Sigmoid colon (tissue), 7 donors: Measurements from ENCODE around the gene DGCR2. TPM values are rescaled to one million over a fixed set of nuclear protein-coding genes. Genes with fewer than 3 reads are reported as not detected.

ENCODE experiments used
- DNase-seq: peaks from one replicate; pipeline ENCODE4 v3.0.0-alpha.2; 2019
- H3K27ac ChIP-seq, 4 donors: fragments of 200-600 bp; sonication (generic); one replicate each; pipeline ENCODE4 v1.5.1; 2016 to 2019; ENCODE audit warnings: mild to moderate bottlenecking in 1 of 4
- H3K27me3 ChIP-seq, 3 donors: fragments of 200-600 bp; sonication (generic); one replicate each; pipeline ENCODE4 v1.5.1; 2019; ENCODE audit warnings: mild to moderate bottlenecking in 1 of 3
- H3K36me3 ChIP-seq, 4 donors: fragments of 200-600 bp; sonication (generic); one replicate each; pipeline ENCODE4 v1.5.1; 2016 to 2019
- H3K4me1 ChIP-seq, 4 donors: fragments of 200-600 bp; sonication (generic); one replicate each; pipeline ENCODE4 v1.5.1; 2017 to 2019
- H3K4me3 ChIP-seq, 4 donors: fragments of 200-600 bp; sonication (generic); one replicate each; pipeline ENCODE4 v1.5.1; 2017 to 2019; ENCODE audit warnings: mild to moderate bottlenecking in 2 of 4, moderate library complexity in 1 of 4
- H3K9me3 ChIP-seq, 4 donors: fragments of 200-600 bp in 3 of 4; sonication (generic) in 3 of 4; one replicate each; pipeline versions ENCODE4 v1.5.1 to v1.6.1; 2013 to 2019
- EP300 ChIP-seq, 4 donors: sonication (generic); formaldehyde crosslinking; IDR thresholded peaks; one replicate each; pipeline ENCODE4 v1.6.1; 2017; ENCODE audit warnings: antibody characterized with exemption in 4 of 4
- POLR2A ChIP-seq, 2 donors: fragments of 450-650 bp; IDR thresholded peaks; one replicate each; pipeline ENCODE4 v1.6.1; 2016; ENCODE audit warnings: antibody characterized with exemption in 2 of 2, mild to moderate bottlenecking in 2 of 2, moderate library complexity in 2 of 2
- POLR2AphosphoS5 ChIP-seq, 4 donors: sonication (generic); formaldehyde crosslinking; IDR thresholded peaks; one replicate each; pipeline ENCODE4 v1.6.1; 2017; ENCODE audit warnings: antibody characterized with exemption in 4 of 4
- WGBS, 2 donors: extraction: QIAGEN DNeasy Blood & Tissue Kit; methylation state at CpG; one replicate each; pipeline ENCODE4 v1.1.7; 2013; 5-methylcytosine and 5-hydroxymethylcytosine counted together
- intact Hi-C: fragments of 100-400 bp; cut with DNase I; formaldehyde crosslinking; loops from one replicate; pipeline ENCODE4 v1.15.1; 2023
- polyA plus RNA-seq, 3 donors: library from polyadenylated mRNA; stranded (reverse); fragments of 200-250 nt; gene quantifications; one replicate each; pipeline ENCODE4 v1.2.3, GENCODE V29; 2013
- total RNA-seq, 4 donors: library from RNA; depleted of rRNA; stranded (reverse); fragments of >200 nt; gene quantifications; one replicate each; pipeline ENCODE4 v1.1.0, GENCODE V29; 2016
- TF ChIP-seq, protein P1 (sequence below), 4 experiments: fragments of 450-650 bp in 3 of 4; fragments of 200-600 bp in 1 of 4; IDR thresholded peaks; one replicate each; pipeline ENCODE4 v1.5.1; 2016 to 2019; ENCODE audit warnings: antibody characterized with exemption in 4 of 4, mild to moderate bottlenecking in 3 of 4, moderate library complexity in 2 of 4
- donor health status: healthy with polysubstance abuse.
- donor health status: Bipolar disorder and iron deficiency.
- donor health status: healthy.

The DGCR2 gene
- total and polyA plus RNA-seq, 7 donors = 7.2 to 68.7 (median 31.5) TPM

DNA sequence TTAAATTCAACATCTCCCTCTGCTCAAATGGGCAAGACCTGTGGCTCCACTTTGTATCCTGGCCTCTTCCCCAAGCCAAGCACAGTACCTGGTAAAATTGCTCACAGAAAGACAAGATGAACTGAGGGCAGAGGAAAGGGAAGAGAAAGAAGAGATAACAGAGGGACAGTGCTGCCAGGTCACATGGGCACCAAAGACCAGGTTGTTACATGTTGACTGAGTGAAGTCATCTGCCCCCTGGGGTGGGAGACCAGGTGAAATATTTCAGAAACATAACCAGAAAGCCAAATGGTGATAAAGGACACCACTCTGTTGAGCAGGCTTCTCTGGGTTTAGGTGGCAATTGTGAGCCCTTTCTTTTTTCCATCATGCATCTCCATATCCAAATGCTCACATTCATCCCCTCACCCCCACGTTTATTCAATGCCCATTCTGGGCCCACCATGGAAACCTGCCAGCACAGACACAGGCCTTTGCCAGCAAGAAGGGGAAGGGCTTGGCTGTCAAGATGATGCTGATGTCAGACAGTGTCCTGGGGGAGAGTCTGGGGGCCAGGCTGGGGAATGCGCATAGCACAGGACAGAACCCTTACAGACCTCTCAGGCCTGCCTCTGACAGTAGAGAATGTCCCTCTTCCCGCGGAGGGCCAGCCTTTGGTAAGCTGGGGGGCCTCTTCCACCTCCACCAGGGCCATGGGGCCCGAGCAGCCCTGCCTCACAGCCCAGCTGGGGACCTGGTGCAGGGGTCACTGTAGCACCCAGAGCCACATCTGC lies 51.6 kb downstream of the DGCR2 start:
- H3K4me3 ChIP-seq = no peak overlapping the region
- DNase-seq = peak; percentile 51
- H3K36me3 ChIP-seq = peaks cover 0 to 44% (median 5%) of the 10 kb centered on the region in 4 donors
- WGBS, 2 donors = 85 to 89% methylated on average over 5 of the region's 5 CpGs
- H3K4me1 ChIP-seq = peaks cover 0 to 15% (median 5%) of the 10 kb centered on the region in 4 donors
- no peak overlapping the region for H3K27ac ChIP-seq
- H3K27me3 ChIP-seq = no peaks in the 10 kb centered on the region
- no peak for TF ChIP-seq POLR2A (IDR thresholded peaks at IDR 0.05)
- TF ChIP-seq, protein P1, sequence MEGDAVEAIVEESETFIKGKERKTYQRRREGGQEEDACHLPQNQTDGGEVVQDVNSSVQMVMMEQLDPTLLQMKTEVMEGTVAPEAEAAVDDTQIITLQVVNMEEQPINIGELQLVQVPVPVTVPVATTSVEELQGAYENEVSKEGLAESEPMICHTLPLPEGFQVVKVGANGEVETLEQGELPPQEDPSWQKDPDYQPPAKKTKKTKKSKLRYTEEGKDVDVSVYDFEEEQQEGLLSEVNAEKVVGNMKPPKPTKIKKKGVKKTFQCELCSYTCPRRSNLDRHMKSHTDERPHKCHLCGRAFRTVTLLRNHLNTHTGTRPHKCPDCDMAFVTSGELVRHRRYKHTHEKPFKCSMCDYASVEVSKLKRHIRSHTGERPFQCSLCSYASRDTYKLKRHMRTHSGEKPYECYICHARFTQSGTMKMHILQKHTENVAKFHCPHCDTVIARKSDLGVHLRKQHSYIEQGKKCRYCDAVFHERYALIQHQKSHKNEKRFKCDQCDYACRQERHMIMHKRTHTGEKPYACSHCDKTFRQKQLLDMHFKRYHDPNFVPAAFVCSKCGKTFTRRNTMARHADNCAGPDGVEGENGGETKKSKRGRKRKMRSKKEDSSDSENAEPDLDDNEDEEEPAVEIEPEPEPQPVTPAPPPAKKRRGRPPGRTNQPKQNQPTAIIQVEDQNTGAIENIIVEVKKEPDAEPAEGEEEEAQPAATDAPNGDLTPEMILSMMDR (IDR thresholded peaks at IDR 0.05) = no peak
- no peak for TF ChIP-seq EP300 (IDR thresholded peaks at IDR 0.05)
- H3K9me3 ChIP-seq = no peaks in the 10 kb centered on the region
- intact Hi-C loops = no loop called here

DNA sequence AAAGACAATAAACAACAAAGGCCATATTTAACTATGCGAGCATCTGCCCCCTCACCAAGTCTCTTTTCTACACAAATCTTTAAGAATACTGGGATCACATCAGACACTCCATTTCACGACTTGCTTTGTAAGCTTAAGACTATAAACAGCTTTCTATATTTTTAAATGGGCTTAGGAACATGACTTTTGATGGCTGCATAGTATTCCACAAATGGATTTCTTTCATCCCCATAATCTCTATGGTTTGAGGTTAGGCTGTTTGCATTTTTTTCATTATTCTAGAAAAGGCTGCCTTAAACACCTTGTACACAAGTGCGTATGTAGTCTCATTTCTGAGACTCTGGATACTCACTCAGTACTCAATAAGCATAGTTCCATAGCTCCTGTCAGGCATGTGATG lies 52.8 kb downstream of the DGCR2 start:
- WGBS, 2 donors = 97 to 98% methylated on average over 3 of the region's 3 CpGs
- Histone ChIP-seq H3K4me1 (peaks cover 0 to 15% (median 5%) of the 10 kb centered on the region in 4 donors), H3K36me3 (peaks cover 4 to 55% (median 13%) of the 10 kb centered on the region in 4 donors), H3K27ac (no peak overlapping the region), H3K9me3 (no peaks in the 10 kb centered on the region), H3K27me3 (no peaks in the 10 kb centered on the region), H3K4me3 (no peak overlapping the region)
- TF ChIP-seq POLR2AphosphoS5 (IDR thresholded peaks at IDR 0.05) (no peak), EP300 (IDR thresholded peaks at IDR 0.05) (no peak), POLR2A (IDR thresholded peaks at IDR 0.05) (no peak)
- TF ChIP-seq, protein P1 (IDR thresholded peaks at IDR 0.05) = no peak
- intact Hi-C loops = no loop called here
- DNase-seq = no peak

DNA sequence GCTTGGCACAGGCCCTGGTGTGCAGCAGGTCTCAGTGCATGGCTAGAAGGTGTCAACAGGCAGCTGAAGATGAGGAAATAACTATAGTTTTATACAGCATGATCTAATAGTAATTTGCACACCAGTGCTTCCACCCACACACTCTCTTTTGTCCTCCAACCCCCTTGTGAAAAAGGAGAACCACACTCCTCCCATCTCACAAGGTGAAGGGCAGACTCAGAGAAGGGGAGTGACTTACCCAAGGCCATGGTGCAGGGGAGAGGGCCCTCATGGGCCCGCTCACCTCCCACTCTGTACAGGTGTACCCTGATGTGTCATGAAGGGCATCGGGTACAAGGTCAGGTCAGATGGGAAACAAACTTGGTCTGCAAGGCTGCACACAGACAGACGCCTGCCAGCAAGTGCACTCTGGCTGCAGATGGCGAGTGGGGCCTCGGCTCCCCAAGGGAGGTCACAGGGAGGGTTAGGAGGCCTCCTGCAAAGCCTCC lies 53.4 kb downstream of the DGCR2 start:
- H3K27ac ChIP-seq = no peak overlapping the region
- H3K4me3 ChIP-seq = no peak overlapping the region
- H3K9me3 ChIP-seq = no peaks in the 10 kb centered on the region
- WGBS, 2 donors = 74 to 95% methylated on average over 5 of the region's 5 CpGs
- peak; percentile 30 for DNase-seq
- H3K4me1 ChIP-seq = peaks cover 0 to 15% (median 5%) of the 10 kb centered on the region in 4 donors
- peaks cover 10 to 61% (median 20%) of the 10 kb centered on the region in 4 donors for H3K36me3 ChIP-seq
- TF ChIP-seq EP300 (IDR thresholded peaks at IDR 0.05) (no peak), POLR2AphosphoS5 (IDR thresholded peaks at IDR 0.05) (no peak), POLR2A (IDR thresholded peaks at IDR 0.05) (no peak)
- TF ChIP-seq, protein P1 (IDR thresholded peaks at IDR 0.05) = no peak
- H3K27me3 ChIP-seq = no peaks in the 10 kb centered on the region
- intact Hi-C loops = no loop called here

DNA sequence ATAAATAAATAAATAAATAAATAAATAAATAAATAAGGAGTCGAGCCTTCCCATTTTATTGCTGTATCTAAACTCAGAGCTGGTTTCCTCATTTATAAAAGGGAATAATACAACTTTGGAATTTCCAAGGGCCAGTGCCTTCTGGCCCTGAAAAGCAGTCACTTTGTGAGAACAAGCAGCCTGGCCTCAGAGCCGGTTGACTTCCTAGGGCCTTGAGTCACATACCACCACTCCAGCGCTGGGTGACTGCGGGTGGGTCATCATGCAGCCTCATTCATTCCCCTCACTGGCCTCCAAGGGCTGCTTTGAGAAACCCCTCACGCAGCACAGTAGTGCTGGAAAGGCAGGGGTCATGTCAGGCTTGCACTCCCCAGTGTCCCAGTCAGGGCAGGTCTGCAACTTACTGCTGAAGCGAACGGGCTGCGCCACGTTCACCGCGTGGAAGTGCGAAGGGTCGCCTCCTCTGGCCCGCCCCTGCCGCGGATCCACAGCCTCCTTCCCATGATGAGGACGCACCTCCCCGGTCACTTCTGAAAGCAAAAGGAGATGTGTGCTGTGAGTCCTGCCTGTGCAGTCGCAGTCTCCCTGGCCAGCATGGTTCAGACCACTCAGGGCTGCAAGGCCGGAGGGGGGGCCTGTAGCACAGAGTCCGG lies 54.4 kb downstream of the DGCR2 start:
- Histone ChIP-seq H3K4me3 (no peak overlapping the region), H3K27ac (no peak overlapping the region), H3K4me1 (peaks cover 0 to 8% (median 2%) of the 10 kb centered on the region in 4 donors), H3K36me3 (peaks cover 14 to 71% (median 24%) of the 10 kb centered on the region in 4 donors), H3K9me3 (no peaks in the 10 kb centered on the region), H3K27me3 (no peaks in the 10 kb centered on the region)
- 93 to 96% methylated on average over 21 of the region's 21 CpGs for WGBS, 2 donors
- TF ChIP-seq, protein P1 (IDR thresholded peaks at IDR 0.05) = no peak
- no peak for TF ChIP-seq EP300 (IDR thresholded peaks at IDR 0.05)
- TF ChIP-seq POLR2AphosphoS5 (IDR thresholded peaks at IDR 0.05) = no peak
- TF ChIP-seq POLR2A (IDR thresholded peaks at IDR 0.05) = no peak
- DNase-seq = peak; percentile 48
- intact Hi-C loops = no loop called here
